DOHH2 (cell line): ENCODE data around the gene RPRD1A.

ENCODE experiments used
- CTCF ChIP-seq: fragments of 200-600 bp; sonication (generic); IDR thresholded peaks from one replicate; pipeline ENCODE4 v1.5.1; 2014; ENCODE audit warnings: antibody characterized with exemption, mild to moderate bottlenecking, low read depth, low read length; ENCODE audit not compliant: poor library complexity, severe bottlenecking
- EZH2phosphoT487 ChIP-seq: fragments of 200-600 bp; sonication (generic); IDR thresholded peaks from 2 replicates; pipeline ENCODE4 v1.6.1; 2017; ENCODE audit warnings: borderline replicate concordance, mild to moderate bottlenecking, antibody characterized with exemption, low read length, moderate library complexity, mixed read lengths

GRCh38 chr18:36034299-36034895 is 33.0 kb downstream of the RPRD1A start:
- TF ChIP-seq CTCF (no peak), EZH2phosphoT487 (no peak)
